Coronary artery (tissue), 2 donors: ENCODE data around the gene CALCOCO1.
A peak's percentile ranks its signal among the peaks of the same experiment; 100 is the strongest.

ENCODE experiments used
- DNase-seq: peaks from one replicate; pipeline ENCODE4 v3.0.0-alpha.2; 2017; ENCODE audit warnings: low spot score
- H3K27ac ChIP-seq, 2 donors: fragments of 200-600 bp; sonication (generic); one replicate each; pipeline ENCODE4 v1.5.1; 2016 to 2019
- H3K4me3 ChIP-seq: fragments of 200-600 bp; sonication (generic); 2 replicates; pipeline ENCODE4 v1.5.1; 2016; ENCODE audit warnings: mild to moderate bottlenecking, moderate library complexity
- CTCF ChIP-seq: fragments of 200-600 bp; sonication (generic); IDR thresholded peaks from one replicate; pipeline ENCODE4 v1.5.1; 2019; ENCODE audit warnings: antibody characterized with exemption

Gene CALCOCO1

GRCh38 chr12:53733051-53733806, 6.0 kb upstream of the CALCOCO1 start:
- TF ChIP-seq CTCF: no peak
- DNase-seq: no peak
- Histone ChIP-seq H3K4me3 (no peak overlapping the region), H3K27ac (peak overlapping the region in 1 of 2 donors; percentile 18)

DNA sequence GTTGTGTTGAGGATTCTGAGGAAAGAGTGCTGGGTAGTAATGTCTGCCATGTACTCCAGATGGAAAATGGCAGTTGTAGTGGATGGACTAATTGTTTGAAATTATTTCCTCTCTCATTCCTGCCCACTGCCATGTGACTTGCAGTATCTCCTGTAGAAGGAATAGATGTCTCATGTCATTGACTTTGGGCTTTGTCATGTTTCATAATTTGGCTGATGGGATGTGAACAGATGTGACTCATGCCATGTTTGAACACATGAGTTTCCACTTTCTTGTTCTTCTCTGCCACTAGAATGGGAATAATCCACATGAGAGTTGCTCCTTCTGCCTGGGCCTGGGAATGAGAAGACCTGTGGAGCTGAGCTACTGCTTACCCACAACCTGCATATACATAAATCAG, 2.4 kb upstream of the CALCOCO1 start:
- TF ChIP-seq CTCF: no peak
- no peak overlapping the region for H3K4me3 ChIP-seq
- no peak overlapping the region for H3K27ac ChIP-seq
- no peak for DNase-seq

DNA sequence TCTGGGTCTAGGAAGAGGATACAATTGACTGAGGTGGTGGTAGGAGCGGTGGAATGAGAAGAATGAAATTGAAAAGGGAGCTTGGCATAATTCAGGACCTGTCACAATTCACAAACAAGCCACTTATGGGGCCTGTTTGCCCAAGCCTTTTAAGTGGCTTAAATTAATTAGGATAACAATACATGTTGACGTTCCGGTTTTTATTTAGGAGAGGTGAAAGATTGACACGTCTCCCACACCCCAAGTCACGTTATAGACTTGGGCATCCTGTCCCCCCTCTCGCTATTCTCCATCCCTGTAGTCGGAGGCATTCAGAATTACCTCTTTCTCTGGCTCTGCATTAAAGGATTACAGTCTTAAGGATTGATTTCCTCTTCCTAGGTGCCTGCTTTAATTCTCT, 954 bp upstream of the CALCOCO1 start:
- Histone ChIP-seq H3K4me3 (peak overlapping the region; percentile 89), H3K27ac (peak overlapping the region; percentile 83 to 88)
- DNase-seq: no peak
- no peak for TF ChIP-seq CTCF

DNA sequence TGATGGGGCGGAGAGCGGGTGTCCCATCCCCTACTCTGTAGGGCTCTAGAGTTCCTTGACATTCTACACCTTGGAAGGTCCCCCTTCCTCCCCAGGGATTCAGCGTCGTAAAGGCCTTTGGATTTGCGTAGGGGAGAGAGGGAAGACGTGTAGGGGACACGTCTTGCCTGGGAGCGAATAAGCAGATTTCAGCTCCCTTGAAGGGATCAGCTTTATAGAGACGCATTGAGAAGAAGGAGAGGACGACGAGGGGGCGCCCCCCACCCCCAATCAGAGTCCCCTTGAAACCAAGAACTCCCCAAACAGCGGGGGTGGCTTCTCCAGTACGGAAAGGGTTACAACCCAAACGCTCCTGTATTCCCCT, 324 bp downstream of the CALCOCO1 start:
- Histone ChIP-seq H3K4me3 (peak overlapping the region; percentile 89), H3K27ac (peak overlapping the region; percentile 83 to 88)
- TF ChIP-seq CTCF: no peak
- DNase-seq: no peak

- peak overlapping the region; percentile 89 for H3K4me3 ChIP-seq
- TF ChIP-seq CTCF: no peak
- peak overlapping the region; percentile 3 to 88 for H3K27ac ChIP-seq
- no peak for DNase-seq
These were observed 911 bp downstream of the CALCOCO1 start for GRCh38 chr12:53726341-53726740.

DNA sequence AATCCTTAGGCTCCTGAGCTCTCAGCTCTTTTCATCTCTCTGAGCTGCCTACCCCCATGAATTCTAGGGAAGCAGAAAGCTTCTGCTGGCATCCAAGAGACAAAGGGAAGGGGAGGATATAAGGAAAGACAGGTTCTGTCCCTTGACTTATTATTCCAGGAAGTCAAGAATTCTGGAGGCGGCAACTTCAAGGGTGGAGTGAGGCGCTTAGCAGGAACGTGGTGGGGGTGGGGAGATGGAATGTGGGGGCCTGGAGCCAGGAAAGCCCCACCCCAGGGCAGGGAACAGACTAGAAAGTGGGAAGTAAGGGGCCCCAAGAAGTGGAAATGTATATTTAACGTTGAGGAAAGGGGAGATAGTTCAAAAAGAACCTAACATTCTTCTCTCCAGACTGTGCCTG, 1.4 kb downstream of the CALCOCO1 start:
- DNase-seq: no peak
- TF ChIP-seq CTCF: no peak
- Histone ChIP-seq H3K27ac (peak overlapping the region; percentile 3 to 27), H3K4me3 (peak overlapping the region; percentile 89)

GRCh38 chr12:53722450-53723041, 4.7 kb downstream of the CALCOCO1 start:
- DNase-seq: no peak
- Histone ChIP-seq H3K4me3 (no peak overlapping the region), H3K27ac (no peak overlapping the region)
- TF ChIP-seq CTCF: no peak
